ENCODE data around the gene CENPF. TPM values are rescaled to one million over a fixed set of nuclear protein-coding genes. Genes with fewer than 3 reads are reported as not detected.

The CENPF gene
- total RNA-seq, 1 experiment from 2014 or later, result 144 TPM

- intact Hi-C loops (cut with micrococcal nuclease; ENCODE audit: unreplicated experiment), result no loop called here
- Mint-ChIP-seq H3K27me3 (ENCODE audit: unreplicated experiment) (no peaks in the 10 kb centered on the region), H3K9me3 (ENCODE audit: low read depth, unreplicated experiment) (no peaks in the 10 kb centered on the region), H3K27ac (ENCODE audit: unreplicated experiment) (no peak overlapping the region), H3K4me1 (ENCODE audit: low read depth, unreplicated experiment) (peaks cover 48% of the 10 kb centered on the region), H3K36me3 (ENCODE audit: insufficient read depth, unreplicated experiment) (peaks cover 37% of the 10 kb centered on the region), H3K4me3 (ENCODE audit: low read depth, unreplicated experiment) (no peak overlapping the region)
- CTCF ChIA-PET, result interaction anchor here (0.5 to 1.1 kb wide), 3 partner anchors 12 to 134 kb away, joined by 3 to 6 read pairs (median 3); no protein-coding TSS in a partner anchor
- TF ChIP-seq CTCF (IDR thresholded peaks at IDR 0.05; ENCODE audit: unreplicated experiment), result no peak
- TSS peak; percentile 1 for BruUV-seq (replicated peaks)
- no peak for DNase-seq
Measured at GRCh38 chr1:214615871-214616270, 12.9 kb downstream of the CENPF start.

GRCh38 chr1:214617246-214617645, 14.3 kb downstream of the CENPF start:
- H3K4me1 Mint-ChIP-seq (ENCODE audit: low read depth, unreplicated experiment), result peaks cover 34% of the 10 kb centered on the region
- BruUV-seq (replicated peaks), result no TSS peak
- peaks cover 37% of the 10 kb centered on the region for H3K36me3 Mint-ChIP-seq (ENCODE audit: insufficient read depth, unreplicated experiment)
- no peak for DNase-seq
- CTCF ChIA-PET, result no interaction called here
- no peak for TF ChIP-seq CTCF (IDR thresholded peaks at IDR 0.05; ENCODE audit: unreplicated experiment)
- no peak overlapping the region for H3K27ac Mint-ChIP-seq (ENCODE audit: unreplicated experiment)
- intact Hi-C loops (cut with micrococcal nuclease; ENCODE audit: unreplicated experiment), result no loop called here
- H3K9me3 Mint-ChIP-seq (ENCODE audit: low read depth, unreplicated experiment), result no peaks in the 10 kb centered on the region
- H3K27me3 Mint-ChIP-seq (ENCODE audit: unreplicated experiment), result no peaks in the 10 kb centered on the region
- no peak overlapping the region for H3K4me3 Mint-ChIP-seq (ENCODE audit: low read depth, unreplicated experiment)

- BruUV-seq (replicated peaks), result no TSS peak
Measured at GRCh38 chr1:214617843-214618242, 14.8 kb downstream of the CENPF start.

GRCh38 chr1:214621236-214621635, 18.2 kb downstream of the CENPF start:
- DNase-seq, result no peak
- no peaks in the 10 kb centered on the region for H3K27me3 Mint-ChIP-seq (ENCODE audit: unreplicated experiment)
- no peaks in the 10 kb centered on the region for H3K9me3 Mint-ChIP-seq (ENCODE audit: low read depth, unreplicated experiment)
- TF ChIP-seq CTCF (IDR thresholded peaks at IDR 0.05; ENCODE audit: unreplicated experiment), result no peak
- intact Hi-C loops (cut with micrococcal nuclease; ENCODE audit: unreplicated experiment), result no loop called here
- H3K4me1 Mint-ChIP-seq (ENCODE audit: low read depth, unreplicated experiment), result peaks cover 8% of the 10 kb centered on the region
- H3K36me3 Mint-ChIP-seq (ENCODE audit: insufficient read depth, unreplicated experiment), result peaks cover 33% of the 10 kb centered on the region
- no TSS peak for BruUV-seq (replicated peaks)
- H3K4me3 Mint-ChIP-seq (ENCODE audit: low read depth, unreplicated experiment), result no peak overlapping the region
- CTCF ChIA-PET, result no interaction called here
- no peak overlapping the region for H3K27ac Mint-ChIP-seq (ENCODE audit: unreplicated experiment)

More at GRCh38 chr1:214617843-214618242, 14.8 kb downstream of the CENPF start:
- Mint-ChIP-seq H3K27me3 (ENCODE audit: unreplicated experiment) (no peaks in the 10 kb centered on the region), H3K4me1 (ENCODE audit: low read depth, unreplicated experiment) (peaks cover 28% of the 10 kb centered on the region), H3K9me3 (ENCODE audit: low read depth, unreplicated experiment) (no peaks in the 10 kb centered on the region), H3K36me3 (ENCODE audit: insufficient read depth, unreplicated experiment) (peaks cover 37% of the 10 kb centered on the region), H3K4me3 (ENCODE audit: low read depth, unreplicated experiment) (no peak overlapping the region), H3K27ac (ENCODE audit: unreplicated experiment) (no peak overlapping the region)
- intact Hi-C loops (cut with micrococcal nuclease; ENCODE audit: unreplicated experiment), result no loop called here
- DNase-seq, result no peak
- CTCF ChIA-PET, result no interaction called here
- TF ChIP-seq CTCF (IDR thresholded peaks at IDR 0.05; ENCODE audit: unreplicated experiment), result no peak

Measured in Calu3 (cell line).